HG02943 (cell line): ENCODE results near the gene PBX3.

Experiments
- ATAC-seq: cut with Tn5 transposase; IDR thresholded peaks from one replicate; pipeline ENCODE4 v1.9.1; 2021; ENCODE audit warnings: mild to moderate bottlenecking, low read depth, moderate library complexity; ENCODE audit not compliant: unreplicated experiment

Gene PBX3

GRCh38 chr9:125968714-125969374, 221.7 kb downstream of the PBX3 start:
- no peak for ATAC-seq

- no peak for ATAC-seq
These were observed 222.3 kb downstream of the PBX3 start for GRCh38 chr9:125969462-125969861.

- no peak for ATAC-seq
These were observed 222.7 kb downstream of the PBX3 start for GRCh38 chr9:125969868-125970267.

GRCh38 chr9:125970340-125970739, 223.2 kb downstream of the PBX3 start:
- no peak for ATAC-seq

- no peak for ATAC-seq
These were observed 223.9 kb downstream of the PBX3 start for GRCh38 chr9:125971050-125971449.

- no peak for ATAC-seq
These were observed 225.0 kb downstream of the PBX3 start for GRCh38 chr9:125972012-125972729.

- no peak for ATAC-seq
These were observed 226.4 kb downstream of the PBX3 start for GRCh38 chr9:125973547-125973946.

GRCh38 chr9:125974705-125975104, 227.5 kb downstream of the PBX3 start:
- no peak for ATAC-seq

GRCh38 chr9:125977223-125977622, 230.1 kb downstream of the PBX3 start:
- ATAC-seq, result no peak

GRCh38 chr9:125979383-125979782, 232.2 kb downstream of the PBX3 start:
- no peak for ATAC-seq

- ATAC-seq, result no peak
These were observed 235.7 kb downstream of the PBX3 start for GRCh38 chr9:125982798-125983406.

- no peak for ATAC-seq
These were observed 236.5 kb downstream of the PBX3 start for GRCh38 chr9:125983681-125984080.

GRCh38 chr9:125984461-125984860, 237.3 kb downstream of the PBX3 start:
- no peak for ATAC-seq

- no peak for ATAC-seq
These were observed 238.2 kb downstream of the PBX3 start for GRCh38 chr9:125985142-125985997.

- no peak for ATAC-seq
These were observed 239.0 kb downstream of the PBX3 start for GRCh38 chr9:125985998-125986655.

GRCh38 chr9:125986966-125987365, 239.8 kb downstream of the PBX3 start:
- no peak for ATAC-seq

GRCh38 chr9:125987420-125987819, 240.2 kb downstream of the PBX3 start:
- no peak for ATAC-seq

- ATAC-seq, result no peak
These were observed 241.4 kb downstream of the PBX3 start for GRCh38 chr9:125988479-125989050.

- no peak for ATAC-seq
These were observed 241.9 kb downstream of the PBX3 start for GRCh38 chr9:125989090-125989501.
